GM23338 (cell line): ENCODE results near the gene SMAD9.
A peak's percentile ranks its signal among the peaks of the same experiment; 100 is the strongest.

Experiments used
- CREB1 ChIP-seq: fragments of 250-450 bp; sonication (Bioruptor Pico); IDR thresholded peaks from 2 replicates; pipeline ENCODE4 v1.5.0; 2020; ENCODE audit warnings: low read depth, mild to moderate bottlenecking, moderate library complexity
- CTCF ChIP-seq, 2 experiments: fragments of 200-600 bp in 1 of 2; sonication (generic) in 1 of 2; conservative IDR thresholded peaks; 2 replicates each; pipeline versions ENCODE4 v1.5.1 to v1.6.1; 2016 to 2017; ENCODE audit warnings: antibody characterized with exemption in 2 of 2, low read depth in 2 of 2, mild to moderate bottlenecking in 2 of 2, moderate library complexity in 1 of 2
- ETS1 ChIP-seq: IDR thresholded peaks from 2 replicates; pipeline ENCODE4 v1.6.1; 2016; ENCODE audit warnings: antibody characterized with exemption
- EZH2 ChIP-seq: fragments of 200-600 bp; sonication (generic); IDR thresholded peaks from one replicate; pipeline ENCODE4 v1.8.0; 2017; ENCODE audit warnings: antibody characterized with exemption, mild to moderate bottlenecking, low read depth; ENCODE audit not compliant: unreplicated experiment
- EZH2phosphoT487 ChIP-seq: fragments of 200-600 bp; sonication (generic); IDR thresholded peaks from one replicate; pipeline ENCODE4 v1.8.1; 2018; ENCODE audit warnings: antibody characterized with exemption; ENCODE audit not compliant: unreplicated experiment
- JUNB ChIP-seq: IDR thresholded peaks from one replicate; pipeline ENCODE4 v1.6.1; 2016; ENCODE audit warnings: antibody characterized with exemption; ENCODE audit not compliant: unreplicated experiment
- NANOG ChIP-seq: IDR thresholded peaks from 2 replicates; pipeline ENCODE4 v1.6.1; 2016; ENCODE audit warnings: antibody characterized with exemption, borderline replicate concordance
- POLR2AphosphoS5 ChIP-seq: IDR thresholded peaks from 2 replicates; pipeline ENCODE4 v1.6.1; 2016; ENCODE audit warnings: antibody characterized with exemption, low read depth
- REST ChIP-seq: IDR thresholded peaks from one replicate; pipeline ENCODE4 v1.6.1; 2018; ENCODE audit warnings: antibody characterized with exemption; ENCODE audit not compliant: unreplicated experiment
- ZNF114 ChIP-seq: fragments of 250-450 bp; sonication (Bioruptor Pico); IDR thresholded peaks from 2 replicates; pipeline ENCODE4 v1.5.0; 2020; ENCODE audit warnings: mild to moderate bottlenecking, moderate library complexity
- ZNF331 ChIP-seq: fragments of 250-450 bp; sonication (Bioruptor Pico); IDR thresholded peaks from 2 replicates; pipeline ENCODE4 v1.5.0; 2020; ENCODE audit warnings: low read depth, mild to moderate bottlenecking, moderate library complexity
- ZNF462 ChIP-seq: fragments of 250-450 bp; sonication (Bioruptor Pico); IDR thresholded peaks from 2 replicates; pipeline ENCODE4 v1.5.0; 2020; ENCODE audit warnings: mild to moderate bottlenecking, moderate library complexity

- TF ChIP-seq CTCF (conservative IDR thresholded peaks at IDR 0.05; ENCODE audit: low read depth in 2 of 2) (peak; percentile 34 to 60), POLR2AphosphoS5 (no peak), ZNF331 (CRISPR knock-in tag) (no peak), EZH2 (no peak), CREB1 (CRISPR knock-in tag) (no peak), REST (no peak), EZH2phosphoT487 (no peak), NANOG (no peak), ETS1 (no peak), JUNB (no peak), ZNF462 (no peak), ZNF114 (CRISPR knock-in tag) (no peak)
Measured at GRCh38 chr13:36817996-36818803, 101.8 kb downstream of the SMAD9 start.
